Naive thymus-derived CD4-positive, alpha-beta T cell (primary cell): ENCODE measurements around the gene FBXO46. TPM values are rescaled to one million over a fixed set of nuclear protein-coding genes. Genes with fewer than 3 reads are reported as not detected.

Experiments used
- ATAC-seq: fragments of 150-1000 bp; cut with Tn5 transposase; 2 replicates; pipeline ENCODE4 v1.10.0; 2021; ENCODE audit warnings: mild to moderate bottlenecking, moderate library complexity
- CTCF ChIA-PET: fragments of 350-600 bp; sonication (Branson Sonifier 250); formaldehyde crosslinking; loops from one replicate; lab custom pipeline; 2021; ENCODE audit warnings: antibody characterized with exemption; lab: Charles Lee
- POLR2A ChIA-PET: fragments of 350-600 bp; sonication (Branson Sonifier 250); formaldehyde crosslinking; loops from one replicate; lab custom pipeline; 2021; ENCODE audit warnings: antibody characterized with exemption, inconsistent platforms; lab: Charles Lee
- DNase-seq, 9 donors: peaks; one replicate each; pipeline versions ENCODE4 v3.0.0 to v3.0.0-alpha.2; 2020 to 2022; ENCODE audit warnings: mixed read lengths in 1 of 9
- H3K27ac ChIP-seq: one replicate; pipeline ENCODE4 v1.7.0; 2013; ENCODE audit warnings: mild to moderate bottlenecking, low read depth, low read length, moderate library complexity
- H3K27me3 ChIP-seq, 2 donors: one replicate each; pipeline ENCODE4 v1.7.0; 2013; ENCODE audit warnings: low read length in 2 of 2, mild to moderate bottlenecking in 2 of 2, moderate library complexity in 2 of 2; ENCODE audit not compliant: control insufficient read depth in 2 of 2, insufficient read depth in 2 of 2
- H3K36me3 ChIP-seq, 3 experiments: 1 replicate in 2 of 3; 2 replicates in 1 of 3; pipeline ENCODE4 v1.7.0; 2013; ENCODE audit warnings: low read length in 3 of 3, mild to moderate bottlenecking in 3 of 3, moderate library complexity in 1 of 3; ENCODE audit not compliant: insufficient read depth in 3 of 3, control insufficient read depth in 2 of 3
- H3K4me1 ChIP-seq, 2 donors: one replicate each; pipeline ENCODE4 v1.7.0; 2013; ENCODE audit warnings: low read length in 2 of 2, mild to moderate bottlenecking in 2 of 2, moderate library complexity in 1 of 2; ENCODE audit not compliant: control insufficient read depth in 2 of 2, insufficient read depth in 2 of 2
- H3K4me3 ChIP-seq: 2 replicates; pipeline ENCODE4 v1.7.0; 2013; ENCODE audit warnings: mild to moderate bottlenecking, low read length
- H3K9me3 ChIP-seq, 3 experiments: 1 replicate in 2 of 3; 2 replicates in 1 of 3; pipeline ENCODE4 v1.7.0; 2013; ENCODE audit warnings: low read length in 3 of 3; ENCODE audit not compliant: control insufficient read depth in 2 of 3
- H3K27ac Mint-ChIP-seq, 9 donors: one replicate each; pipeline ENCODE4 v1.8.0; 2020 to 2022; ENCODE audit warnings: mixed read lengths in 9 of 9, mild to moderate bottlenecking in 8 of 9, moderate library complexity in 5 of 9, inconsistent platforms in 2 of 9
- H3K27me3 Mint-ChIP-seq, 5 donors: one replicate each; pipeline ENCODE4 v1.8.0; 2021 to 2022; ENCODE audit warnings: mixed read lengths in 5 of 5, mild to moderate bottlenecking in 1 of 5
- H3K36me3 Mint-ChIP-seq, 5 donors: one replicate each; pipeline ENCODE4 v1.8.0; 2020 to 2022; ENCODE audit warnings: mixed read lengths in 5 of 5, mild to moderate bottlenecking in 3 of 5, inconsistent platforms in 1 of 5
- H3K4me1 Mint-ChIP-seq, 7 donors: one replicate each; pipeline ENCODE4 v1.8.0; 2020 to 2022; ENCODE audit warnings: mixed read lengths in 7 of 7, mild to moderate bottlenecking in 3 of 7, inconsistent platforms in 1 of 7
- H3K4me3 Mint-ChIP-seq, 10 donors: one replicate each; pipeline ENCODE4 v1.8.0; 2020 to 2022; ENCODE audit warnings: mild to moderate bottlenecking in 10 of 10, mixed read lengths in 10 of 10, moderate library complexity in 6 of 10, inconsistent platforms in 2 of 10
- H3K9me3 Mint-ChIP-seq, 11 donors: one replicate each; pipeline ENCODE4 v1.8.0; 2020 to 2022; ENCODE audit warnings: mixed read lengths in 11 of 11, mild to moderate bottlenecking in 4 of 11, inconsistent platforms in 1 of 11, moderate library complexity in 1 of 11
- intact Hi-C, 2 donors: fragments of 100-400 bp; cut with micrococcal nuclease; formaldehyde crosslinking; loops; one replicate each; pipeline ENCODE4 v1.15.1; 2023
- polyA plus RNA-seq, 2 donors: library from polyadenylated mRNA; unstranded; fragments of 300-500 nt; fragmentation: Illumina TruSeq; gene quantifications; one replicate each; pipeline ENCODE4 v1.2.3, GENCODE V29; 2021
- total RNA-seq, 6 experiments: library from RNA in 5 of 6; stranded (reverse) in 5 of 6; gene quantifications; 1 replicate in 5 of 6; 2 replicates in 1 of 6; pipeline ENCODE4 v1.2.3 and lab custom pipeline; 2021 to 2026

Gene FBXO46
- total and polyA plus RNA-seq, 7 experiments from 2014 or later, result 11.1 to 52.9 (median 29.3) TPM

GRCh38 chr19:45767410-45767880 is 36.7 kb upstream of the FBXO46 start:
- H3K36me3 Mint-ChIP-seq, result no peaks in the 10 kb centered on the region
- ChIA-PET CTCF (interaction anchor here (0.6 to 4.8 kb wide), 3 partner anchors 32 to 1717 kb away, joined by 3 to 99 read pairs (median 6); partner anchors contain the start of gene KPTN), POLR2A (interaction anchor here (1.1 to 1.5 kb wide), 2 partner anchors 23 to 36 kb away, joined by 3 to 4 read pairs; no protein-coding TSS in a partner anchor)
- Histone ChIP-seq H3K4me1 (peaks cover 9 to 13% of the 10 kb centered on the region in 2 donors), H3K36me3 (no peaks in the 10 kb centered on the region), H3K9me3 (no peaks in the 10 kb centered on the region), H3K4me3 (no peak overlapping the region), H3K27ac (no peak overlapping the region), H3K27me3 (no peaks in the 10 kb centered on the region)
- no peaks in the 10 kb centered on the region for H3K9me3 Mint-ChIP-seq
- intact Hi-C loops, result loop anchor here in 1 of 2 donors (5.0 to 10.0 kb wide), 2 partner anchors 50 to 227 kb away; partner anchors contain the start of gene CCDC61
- H3K4me3 Mint-ChIP-seq, result peak overlapping the region; percentile 10 to 92 (median 38)
- DNase-seq, result no peak
- no peak for ATAC-seq
- H3K27me3 Mint-ChIP-seq, result peaks cover 0 to 35% (median 7%) of the 10 kb centered on the region in 5 donors
- no peak overlapping the region for H3K27ac Mint-ChIP-seq
- peaks cover 0 to 16% (median 8%) of the 10 kb centered on the region in 7 donors for H3K4me1 Mint-ChIP-seq

- H3K27me3 Mint-ChIP-seq, result peaks cover 0 to 33% (median 6%) of the 10 kb centered on the region in 5 donors
- H3K9me3 Mint-ChIP-seq, result no peaks in the 10 kb centered on the region
- ATAC-seq (no peak), DNase-seq (no peak)
- H3K27ac Mint-ChIP-seq, result no peak overlapping the region
- peaks cover 0 to 13% (median 4%) of the 10 kb centered on the region in 7 donors for H3K4me1 Mint-ChIP-seq
- ChIA-PET POLR2A (interaction anchor here (1.1 kb wide), 1 partner anchor 23 kb away, joined by 4 read pairs; no protein-coding TSS in a partner anchor), CTCF (interaction anchor here (4.8 kb wide), 1 partner anchor 32 kb away, joined by 99 read pairs; no protein-coding TSS in a partner anchor)
- H3K4me1 ChIP-seq, result peaks cover 9 to 13% of the 10 kb centered on the region in 2 donors
- no peaks in the 10 kb centered on the region for H3K36me3 Mint-ChIP-seq
- no peaks in the 10 kb centered on the region for H3K36me3 ChIP-seq
- H3K4me3 Mint-ChIP-seq, result peak overlapping the region in 9 of 10 donors; percentile 25 to 92 (median 33)
- H3K9me3 ChIP-seq, result no peaks in the 10 kb centered on the region
- intact Hi-C loops, result loop anchor here in 1 of 2 donors (5.0 to 10.0 kb wide), 2 partner anchors 50 to 228 kb away; partner anchors contain the start of gene CCDC61
- no peak overlapping the region for H3K27ac ChIP-seq
- no peak overlapping the region for H3K4me3 ChIP-seq
- H3K27me3 ChIP-seq, result no peaks in the 10 kb centered on the region
These were observed 36.2 kb upstream of the FBXO46 start for GRCh38 chr19:45766869-45767346.

- Mint-ChIP-seq H3K27me3 (peaks cover 0 to 30% (median 6%) of the 10 kb centered on the region in 5 donors), H3K9me3 (no peaks in the 10 kb centered on the region), H3K4me1 (peaks cover 0 to 13% (median 4%) of the 10 kb centered on the region in 7 donors), H3K27ac (no peak overlapping the region), H3K36me3 (no peaks in the 10 kb centered on the region), H3K4me3 (peak overlapping the region in 1 of 10 donors; percentile 92)
- no peaks in the 10 kb centered on the region for H3K36me3 ChIP-seq
- DNase-seq (no peak), ATAC-seq (no peak)
- CTCF ChIA-PET, result interaction anchor here (4.8 kb wide), 1 partner anchor 33 kb away, joined by 99 read pairs; no protein-coding TSS in a partner anchor
- intact Hi-C loops, result loop anchor here in 1 of 2 donors (5.0 to 10.0 kb wide), 2 partner anchors 49 to 228 kb away; partner anchors contain the start of gene CCDC61
- H3K27ac ChIP-seq, result no peak overlapping the region
- peaks cover 9 to 13% of the 10 kb centered on the region in 2 donors for H3K4me1 ChIP-seq
- no peaks in the 10 kb centered on the region for H3K9me3 ChIP-seq
- POLR2A ChIA-PET, result no interaction called here
- H3K27me3 ChIP-seq, result no peaks in the 10 kb centered on the region
- H3K4me3 ChIP-seq, result no peak overlapping the region
These were observed 35.7 kb upstream of the FBXO46 start for GRCh38 chr19:45766296-45766868.

- H3K27ac Mint-ChIP-seq, result no peak overlapping the region
- ChIA-PET CTCF (no interaction called here), POLR2A (no interaction called here)
- intact Hi-C loops, result loop anchor here in 1 of 2 donors (5.0 to 10.0 kb wide), 2 partner anchors 48 to 229 kb away; partner anchors contain the start of gene CCDC61
- Histone ChIP-seq H3K36me3 (no peaks in the 10 kb centered on the region), H3K4me3 (no peak overlapping the region), H3K27me3 (no peaks in the 10 kb centered on the region), H3K4me1 (peaks cover 8 to 9% of the 10 kb centered on the region in 2 donors), H3K27ac (no peak overlapping the region), H3K9me3 (no peaks in the 10 kb centered on the region)
- no peaks in the 10 kb centered on the region for H3K9me3 Mint-ChIP-seq
- peaks cover 0 to 26% (median 6%) of the 10 kb centered on the region in 5 donors for H3K27me3 Mint-ChIP-seq
- H3K36me3 Mint-ChIP-seq, result no peaks in the 10 kb centered on the region
- ATAC-seq, result no peak
- no peak for DNase-seq
- peak overlapping the region in 1 of 10 donors; percentile 68 for H3K4me3 Mint-ChIP-seq
- peaks cover 0 to 9% (median 4%) of the 10 kb centered on the region in 7 donors for H3K4me1 Mint-ChIP-seq
These were observed 35.1 kb upstream of the FBXO46 start for GRCh38 chr19:45765702-45766295.

GRCh38 chr19:45764945-45765701 is 34.4 kb upstream of the FBXO46 start:
- Histone ChIP-seq H3K4me3 (no peak overlapping the region), H3K27ac (no peak overlapping the region), H3K36me3 (no peaks in the 10 kb centered on the region), H3K4me1 (peaks cover 5 to 9% of the 10 kb centered on the region in 2 donors), H3K9me3 (no peaks in the 10 kb centered on the region), H3K27me3 (no peaks in the 10 kb centered on the region)
- CTCF ChIA-PET, result no interaction called here
- POLR2A ChIA-PET, result no interaction called here
- Mint-ChIP-seq H3K4me3 (peak overlapping the region in 1 of 10 donors; percentile 51), H3K27ac (no peak overlapping the region), H3K36me3 (no peaks in the 10 kb centered on the region), H3K27me3 (peaks cover 0 to 26% (median 6%) of the 10 kb centered on the region in 5 donors), H3K9me3 (no peaks in the 10 kb centered on the region), H3K4me1 (peaks cover 0 to 7% (median 0%) of the 10 kb centered on the region in 7 donors)
- no peak for ATAC-seq
- intact Hi-C loops, result loop anchor here in 1 of 2 donors (5.0 to 10.0 kb wide), 2 partner anchors 48 to 230 kb away; partner anchors contain the start of gene CCDC61
- DNase-seq, result no peak

GRCh38 chr19:45764475-45764874 is 33.8 kb upstream of the FBXO46 start:
- Histone ChIP-seq H3K27me3 (no peaks in the 10 kb centered on the region), H3K9me3 (no peaks in the 10 kb centered on the region), H3K4me1 (peaks cover 2 to 5% of the 10 kb centered on the region in 2 donors), H3K27ac (no peak overlapping the region), H3K36me3 (no peaks in the 10 kb centered on the region), H3K4me3 (no peak overlapping the region)
- ATAC-seq (no peak), DNase-seq (no peak)
- Mint-ChIP-seq H3K27me3 (peaks cover 0 to 27% (median 6%) of the 10 kb centered on the region in 5 donors), H3K4me1 (peaks cover 0 to 4% (median 0%) of the 10 kb centered on the region in 7 donors), H3K27ac (no peak overlapping the region), H3K4me3 (no peak overlapping the region), H3K36me3 (no peaks in the 10 kb centered on the region), H3K9me3 (no peaks in the 10 kb centered on the region)
- POLR2A ChIA-PET, result no interaction called here
- CTCF ChIA-PET, result no interaction called here
- intact Hi-C loops, result loop anchor here in 1 of 2 donors (10.0 kb wide), 1 partner anchor 230 kb away; the partner anchor contains the start of gene CCDC61
